Thymus (tissue), 11 donors: ENCODE measurements around the gene SENP6. TPM values are rescaled to one million over a fixed set of nuclear protein-coding genes. Genes with fewer than 3 reads are reported as not detected.
"Not testable (repeated sequence)": the region's sequence is repeated elsewhere in the genome, so short reads cannot be mapped to it uniquely, and the experiment has no call there.

Experiments used
- DNase-seq, 9 donors: peaks; one replicate each; pipeline ENCODE4 v3.0.0-alpha.2; 2013; ENCODE audit warnings: low spot score in 9 of 9, low read depth in 6 of 9, missing footprints in 1 of 9
- H3K27ac ChIP-seq, 2 donors: one replicate each; pipeline ENCODE4 v1.5.1; 2013; ENCODE audit warnings: control low read depth in 1 of 2, low read depth in 1 of 2, low read length in 1 of 2, mild to moderate bottlenecking in 1 of 2, moderate library complexity in 1 of 2
- H3K27me3 ChIP-seq, 2 donors: one replicate each; pipeline ENCODE4 v1.5.1; 2013; ENCODE audit warnings: low read length in 1 of 2; ENCODE audit not compliant: control insufficient read depth in 2 of 2, insufficient read depth in 1 of 2
- H3K36me3 ChIP-seq, 2 donors: one replicate each; pipeline ENCODE4 v1.5.1; 2013; ENCODE audit warnings: low read length in 1 of 2, mild to moderate bottlenecking in 1 of 2, moderate library complexity in 1 of 2; ENCODE audit not compliant: control insufficient read depth in 2 of 2, insufficient read depth in 2 of 2
- H3K4me1 ChIP-seq, 2 donors: one replicate each; pipeline ENCODE4 v1.5.1; 2013; ENCODE audit warnings: low read length in 2 of 2; ENCODE audit not compliant: control insufficient read depth in 2 of 2, insufficient read depth in 2 of 2
- H3K4me3 ChIP-seq, 2 donors: one replicate each; pipeline ENCODE4 v1.5.1; 2013; ENCODE audit warnings: low read length in 2 of 2, control low read depth in 1 of 2, mild to moderate bottlenecking in 1 of 2
- H3K9me3 ChIP-seq, 2 donors: one replicate each; pipeline ENCODE4 v1.5.1; 2013; ENCODE audit warnings: low read length in 1 of 2, mild to moderate bottlenecking in 1 of 2; ENCODE audit not compliant: control insufficient read depth in 2 of 2, insufficient read depth in 1 of 2
- WGBS: extraction: QIAGEN DNeasy Blood & Tissue Kit; methylation state at CpG from one replicate; pipeline ENCODE4 v1.1.7; 2013; 5-methylcytosine and 5-hydroxymethylcytosine counted together
- polyA plus RNA-seq: library from polyadenylated mRNA; stranded (reverse); fragments of 200-250 nt; gene quantifications from one replicate; pipeline ENCODE4 v1.2.3, GENCODE V29; 2013
- total RNA-seq: library from RNA; stranded (reverse); fragments of 120-200 nt; gene quantifications from one replicate; pipeline ENCODE4 v1.2.4, GENCODE V29; 2013
- donor health status: healthy.

The SENP6 gene
- total and polyA plus RNA-seq, 2 donors: 64.0 to 91.4 TPM

DNA sequence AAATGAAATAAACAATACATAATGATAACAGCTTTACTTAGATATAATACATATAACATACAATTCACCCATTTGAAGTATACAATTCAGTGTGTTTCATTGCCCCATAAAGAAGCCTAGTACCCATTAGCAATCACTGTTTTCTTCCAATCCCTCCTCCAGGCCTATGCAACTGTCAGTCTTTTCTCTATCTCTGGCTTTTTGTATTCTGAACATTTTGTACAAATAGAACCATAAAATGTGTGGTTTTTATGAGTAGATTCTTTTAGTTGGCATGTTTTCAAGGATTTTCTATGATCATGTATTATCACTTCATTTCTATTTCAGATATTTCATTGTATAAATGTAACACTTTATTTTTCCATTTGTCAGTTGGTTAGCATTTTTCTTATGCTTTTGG, 92.7 kb downstream of the SENP6 start:
- peaks cover 9 to 40% of the 10 kb centered on the region in 2 donors for H3K36me3 ChIP-seq
- H3K4me1 ChIP-seq: no peaks in the 10 kb centered on the region

DNA sequence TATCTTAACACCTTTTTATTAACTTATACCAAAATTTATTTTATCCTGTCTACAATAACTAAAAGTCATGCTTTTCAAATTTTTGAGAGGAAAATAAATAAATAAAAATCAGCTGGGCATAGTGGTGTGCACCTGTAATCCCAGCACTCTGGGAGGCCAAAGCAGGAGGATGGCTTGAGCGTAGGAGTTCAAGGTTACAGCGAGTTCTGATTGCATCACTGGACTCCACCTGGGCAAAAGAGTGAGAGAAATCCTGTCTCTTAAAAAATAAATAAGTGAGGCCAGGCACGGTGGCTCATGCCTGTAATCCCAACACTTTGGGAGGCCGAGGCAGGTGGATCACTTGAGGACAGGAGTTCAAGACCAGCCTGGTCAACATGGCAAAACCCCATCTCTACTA, 106.7 kb downstream of the SENP6 start:
- 99% methylated on average over 4 of the region's 4 CpGs for whole genome bisulfite sequencing
- not testable (repeated sequence) for H3K4me1 ChIP-seq, H3K4me3 ChIP-seq, H3K9me3 ChIP-seq, H3K27ac ChIP-seq, DNase-seq, H3K27me3 ChIP-seq
- H3K36me3 ChIP-seq: peaks cover 9 to 24% of the 10 kb centered on the region in 2 donors

More for the DNA sequence above, 92.7 kb downstream of the SENP6 start:
- H3K27me3 ChIP-seq: no peaks in the 10 kb centered on the region
- no peak for DNase-seq
- no peak overlapping the region for H3K27ac ChIP-seq
- no peaks in the 10 kb centered on the region for H3K9me3 ChIP-seq
- no peak overlapping the region for H3K4me3 ChIP-seq

DNA sequence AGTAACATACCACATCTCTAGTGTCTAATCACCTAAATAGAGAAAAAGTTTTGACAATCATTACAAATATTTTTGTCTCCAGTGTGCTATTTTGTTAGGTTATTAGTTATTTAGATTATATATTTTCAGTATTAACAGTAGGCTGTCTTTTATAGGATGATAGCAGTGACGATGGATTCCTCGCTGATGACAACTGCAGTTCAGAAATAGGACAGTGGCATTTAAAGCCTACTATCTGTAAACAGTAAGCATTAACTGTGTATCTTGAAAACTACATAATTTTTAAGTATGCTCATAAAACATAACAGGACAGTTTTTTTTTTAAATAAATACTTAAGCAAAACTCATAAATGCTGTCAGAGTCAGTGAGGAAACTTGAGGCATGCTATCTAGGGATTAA, 109.5 kb downstream of the SENP6 start:
- no peaks in the 10 kb centered on the region for H3K27me3 ChIP-seq
- over 99% methylated on average over 2 of the region's 2 CpGs for WGBS
- no peak overlapping the region for H3K4me3 ChIP-seq
- no peak overlapping the region for H3K27ac ChIP-seq
- peaks cover 9 to 41% of the 10 kb centered on the region in 2 donors for H3K36me3 ChIP-seq
- no peaks in the 10 kb centered on the region for H3K9me3 ChIP-seq
- no peaks in the 10 kb centered on the region for H3K4me1 ChIP-seq
- DNase-seq: no peak

DNA sequence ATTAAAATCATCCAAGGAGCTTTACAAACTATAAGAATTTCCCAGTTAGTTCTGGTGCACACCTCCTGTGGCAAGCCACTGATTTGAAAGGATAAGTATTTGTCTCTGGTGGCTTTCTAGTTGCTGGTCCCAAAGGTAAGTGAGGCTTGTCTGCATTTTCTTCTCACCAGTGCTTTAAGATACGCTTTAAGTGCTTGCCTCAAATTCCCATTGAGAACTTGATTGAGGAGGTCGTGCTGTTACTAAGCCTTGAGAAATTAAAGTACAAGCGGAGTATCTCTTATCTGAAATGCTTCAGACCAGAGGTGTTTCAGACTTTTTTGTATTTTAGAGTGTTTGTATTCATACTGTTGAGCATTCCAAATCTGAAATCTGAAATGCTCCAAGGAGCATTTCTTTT, 117.5 kb downstream of the SENP6 start:
- no peaks in the 10 kb centered on the region for H3K27me3 ChIP-seq
- no peak overlapping the region for H3K4me3 ChIP-seq
- no peaks in the 10 kb centered on the region for H3K9me3 ChIP-seq
- no peaks in the 10 kb centered on the region for H3K4me1 ChIP-seq
- no peak for DNase-seq
- 96% methylated on average over 3 of the region's 3 CpGs for WGBS
- peaks cover 0 to 13% of the 10 kb centered on the region in 2 donors for H3K36me3 ChIP-seq
- H3K27ac ChIP-seq: no peak overlapping the region

DNA sequence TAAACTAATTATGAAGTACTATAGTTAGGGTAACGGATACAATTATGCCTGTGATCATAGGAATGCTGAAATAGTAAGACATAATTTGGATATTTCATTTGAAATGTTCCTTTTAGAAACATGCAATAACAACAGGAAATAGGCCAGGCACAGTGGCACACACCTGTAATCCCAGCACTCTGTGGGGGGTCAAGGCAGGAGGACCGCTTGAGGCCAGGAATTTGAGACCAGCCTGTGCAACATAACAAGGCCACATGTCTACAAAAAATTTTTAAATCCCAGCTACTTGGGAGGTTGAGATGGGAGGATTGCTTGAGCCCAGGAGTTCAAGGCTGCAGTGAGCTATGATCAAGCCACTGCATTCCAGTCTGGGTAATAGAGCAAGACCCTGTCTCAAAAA, 121.7 kb downstream of the SENP6 start:
- no peaks in the 10 kb centered on the region for H3K9me3 ChIP-seq
- WGBS: 96% methylated on average over 2 of the region's 2 CpGs
- DNase-seq: no peak
- no peak overlapping the region for H3K27ac ChIP-seq
- no peak overlapping the region for H3K4me3 ChIP-seq
- H3K27me3 ChIP-seq: no peaks in the 10 kb centered on the region
- no peaks in the 10 kb centered on the region for H3K36me3 ChIP-seq
- no peaks in the 10 kb centered on the region for H3K4me1 ChIP-seq

DNA sequence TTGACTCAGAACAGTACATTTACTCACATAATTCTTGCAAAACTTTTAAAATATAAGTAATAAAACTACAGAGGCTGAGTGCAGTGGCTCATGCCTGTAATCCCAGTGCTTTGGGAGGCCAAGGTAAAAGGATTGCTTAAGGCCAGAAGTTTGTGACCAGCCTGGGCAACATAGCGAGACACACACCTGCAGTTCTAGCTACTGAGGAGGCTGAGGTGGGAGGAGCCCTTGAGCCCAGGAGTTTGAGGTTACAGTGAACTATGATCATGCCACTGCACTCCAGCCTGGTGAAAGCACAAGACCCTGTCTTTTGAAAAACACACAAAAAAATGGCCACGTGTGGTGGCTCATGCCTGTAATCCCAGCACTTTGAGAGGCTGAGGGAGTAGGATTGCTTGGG, 125.5 kb downstream of the SENP6 start:
- H3K27me3 ChIP-seq: no peaks in the 10 kb centered on the region
- H3K4me1 ChIP-seq: no peaks in the 10 kb centered on the region
- no peak overlapping the region for H3K4me3 ChIP-seq
- no peaks in the 10 kb centered on the region for H3K36me3 ChIP-seq
- WGBS: 97% methylated on average over 2 of the region's 2 CpGs
- no peak for DNase-seq
- H3K27ac ChIP-seq: no peak overlapping the region
- H3K9me3 ChIP-seq: no peaks in the 10 kb centered on the region

DNA sequence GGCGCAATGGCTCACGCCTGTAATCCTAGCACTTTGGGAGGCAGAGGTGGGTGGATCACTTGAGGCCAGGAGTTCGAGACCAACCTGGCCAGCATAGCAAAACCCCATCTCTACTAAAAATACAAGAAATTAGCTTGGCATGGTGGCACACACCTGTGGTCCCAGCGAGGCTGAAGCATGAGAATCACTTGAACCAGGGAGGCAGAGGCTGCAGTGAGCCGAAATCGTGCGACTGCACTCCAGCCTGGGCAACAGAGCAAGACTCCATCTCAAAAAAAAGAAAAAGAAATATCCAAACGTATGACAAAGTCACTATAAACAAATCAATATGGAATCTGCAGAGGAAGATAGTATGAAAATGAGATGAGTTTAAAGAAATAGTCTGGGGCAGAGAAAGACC, 129.3 kb downstream of the SENP6 start:
- H3K4me1 ChIP-seq, H3K27ac ChIP-seq, H3K27me3 ChIP-seq, H3K9me3 ChIP-seq, DNase-seq, H3K4me3 ChIP-seq, H3K36me3 ChIP-seq: not testable (repeated sequence)
- 95% methylated on average over 8 of the region's 8 CpGs for WGBS

DNA sequence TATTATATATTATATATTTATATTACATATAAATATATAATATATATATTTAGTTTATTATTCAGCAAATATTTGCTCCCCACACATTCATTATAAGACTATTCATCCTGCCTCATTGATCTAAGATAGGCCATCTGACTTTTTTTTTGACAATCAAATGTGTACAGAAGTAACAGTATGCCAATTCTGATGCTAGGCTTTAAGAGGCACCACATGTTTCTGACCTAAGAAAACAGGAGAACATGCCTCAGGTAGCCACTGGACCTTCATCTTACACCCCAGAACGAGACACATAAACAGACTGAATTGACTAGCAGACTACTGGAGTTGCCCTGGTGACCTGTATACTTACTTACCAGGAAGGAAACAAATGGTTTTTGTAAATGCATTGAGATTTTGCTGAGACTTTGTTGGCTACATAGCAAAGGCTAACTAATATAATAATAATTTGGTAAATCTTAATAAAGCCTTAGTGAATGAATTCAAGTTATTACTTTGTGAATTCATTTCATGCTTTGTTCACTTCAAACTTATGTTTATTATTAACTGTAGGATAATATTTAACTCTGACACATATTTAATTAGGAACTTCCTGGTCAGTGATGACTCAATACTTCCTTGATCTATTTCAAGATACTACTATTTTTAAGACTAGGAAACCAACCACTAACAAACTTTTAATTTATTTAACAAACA, 134.0 kb downstream of the SENP6 start:
- no peak overlapping the region for H3K4me3 ChIP-seq
- 81% methylated on average over 1 of the region's 1 CpG for WGBS
- DNase-seq: no peak
- H3K9me3 ChIP-seq: no peaks in the 10 kb centered on the region
- no peaks in the 10 kb centered on the region for H3K4me1 ChIP-seq
- H3K36me3 ChIP-seq: no peaks in the 10 kb centered on the region
- no peak overlapping the region for H3K27ac ChIP-seq
- no peaks in the 10 kb centered on the region for H3K27me3 ChIP-seq

DNA sequence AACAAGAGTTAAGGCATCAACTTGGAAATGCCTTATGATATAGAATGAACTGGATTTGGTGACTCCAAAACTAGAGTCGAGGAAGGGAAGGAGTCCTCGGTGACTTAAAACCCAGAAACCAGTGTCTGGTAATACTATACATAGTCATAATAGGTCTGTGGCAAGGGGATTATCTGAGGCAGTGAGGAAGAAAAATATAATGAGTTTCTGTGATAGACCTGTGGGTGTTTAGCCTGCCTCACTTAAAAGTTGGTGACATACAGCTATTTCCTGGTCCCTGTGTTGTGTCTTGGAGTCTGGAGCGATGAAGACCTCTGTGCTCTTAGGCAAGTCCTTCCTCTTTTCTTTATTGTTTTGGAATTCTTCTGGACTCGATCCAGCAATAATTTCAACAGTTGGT, 142.3 kb downstream of the SENP6 start:
- DNase-seq: no peak

More for the DNA sequence above, 142.3 kb downstream of the SENP6 start:
- Histone ChIP-seq H3K36me3 (no peaks in the 10 kb centered on the region), H3K4me3 (no peak overlapping the region), H3K4me1 (peaks cover 0 to 5% of the 10 kb centered on the region in 2 donors), H3K9me3 (no peaks in the 10 kb centered on the region), H3K27me3 (peaks cover 15 to 32% of the 10 kb centered on the region in 2 donors), H3K27ac (no peak overlapping the region)
- 90% methylated on average over 4 of the region's 4 CpGs for WGBS
